Measurements from ENCODE around the gene COG5.

Gene COG5

DNA sequence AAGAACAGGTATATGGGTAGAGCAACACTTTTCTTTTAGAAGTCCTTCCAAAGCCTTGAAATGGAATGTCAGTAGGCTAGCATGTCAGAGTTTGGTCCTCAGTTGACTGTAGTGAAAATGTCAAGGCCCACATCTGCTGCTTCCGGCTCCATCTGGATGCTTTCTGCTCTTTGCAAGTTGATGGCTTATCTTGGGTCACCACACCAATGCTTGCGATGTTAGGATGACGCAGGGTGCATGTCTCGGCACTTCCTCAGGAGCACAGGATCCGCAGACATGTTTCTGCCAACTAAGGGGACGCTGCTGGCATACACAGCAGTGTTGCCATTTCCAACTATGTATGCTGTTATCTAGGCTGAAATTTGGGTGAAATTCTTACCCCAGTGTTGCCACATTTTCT lies 408.9 kb downstream of the COG5 start:
- TF ChIP-seq, protein P1, sequence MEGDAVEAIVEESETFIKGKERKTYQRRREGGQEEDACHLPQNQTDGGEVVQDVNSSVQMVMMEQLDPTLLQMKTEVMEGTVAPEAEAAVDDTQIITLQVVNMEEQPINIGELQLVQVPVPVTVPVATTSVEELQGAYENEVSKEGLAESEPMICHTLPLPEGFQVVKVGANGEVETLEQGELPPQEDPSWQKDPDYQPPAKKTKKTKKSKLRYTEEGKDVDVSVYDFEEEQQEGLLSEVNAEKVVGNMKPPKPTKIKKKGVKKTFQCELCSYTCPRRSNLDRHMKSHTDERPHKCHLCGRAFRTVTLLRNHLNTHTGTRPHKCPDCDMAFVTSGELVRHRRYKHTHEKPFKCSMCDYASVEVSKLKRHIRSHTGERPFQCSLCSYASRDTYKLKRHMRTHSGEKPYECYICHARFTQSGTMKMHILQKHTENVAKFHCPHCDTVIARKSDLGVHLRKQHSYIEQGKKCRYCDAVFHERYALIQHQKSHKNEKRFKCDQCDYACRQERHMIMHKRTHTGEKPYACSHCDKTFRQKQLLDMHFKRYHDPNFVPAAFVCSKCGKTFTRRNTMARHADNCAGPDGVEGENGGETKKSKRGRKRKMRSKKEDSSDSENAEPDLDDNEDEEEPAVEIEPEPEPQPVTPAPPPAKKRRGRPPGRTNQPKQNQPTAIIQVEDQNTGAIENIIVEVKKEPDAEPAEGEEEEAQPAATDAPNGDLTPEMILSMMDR (IDR thresholded peaks at IDR 0.05): no peak

DNA sequence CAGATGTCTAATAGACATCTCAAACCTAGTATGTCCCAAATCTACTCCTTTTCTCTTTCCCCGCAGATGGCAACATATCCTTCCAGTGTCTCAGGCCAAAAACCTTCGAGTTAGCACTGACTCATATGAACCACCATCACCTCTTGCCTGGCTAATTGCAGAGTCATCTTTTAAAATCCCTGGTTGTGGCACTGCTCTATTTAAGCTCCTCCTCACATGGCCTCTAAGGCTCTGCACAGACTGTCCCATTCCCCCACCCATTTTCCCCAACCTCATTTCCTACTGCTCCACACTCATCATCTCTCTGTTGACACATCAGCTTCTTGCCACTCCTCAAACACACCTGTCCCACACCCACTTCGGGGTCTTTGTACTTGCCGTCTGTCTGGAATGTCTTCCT lies 411.7 kb downstream of the COG5 start:
- TF ChIP-seq, protein P1 (IDR thresholded peaks at IDR 0.05): no peak
